DOHH2 (cell line): ENCODE data around the gene XRCC6.

Source experiments
- CTCF ChIP-seq: fragments of 200-600 bp; sonication (generic); IDR thresholded peaks from one replicate; pipeline ENCODE4 v1.5.1; 2014; ENCODE audit warnings: antibody characterized with exemption, mild to moderate bottlenecking, low read depth, low read length; ENCODE audit not compliant: poor library complexity, severe bottlenecking
- EZH2phosphoT487 ChIP-seq: fragments of 200-600 bp; sonication (generic); IDR thresholded peaks from 2 replicates; pipeline ENCODE4 v1.6.1; 2017; ENCODE audit warnings: borderline replicate concordance, mild to moderate bottlenecking, antibody characterized with exemption, low read length, moderate library complexity, mixed read lengths

DNA sequence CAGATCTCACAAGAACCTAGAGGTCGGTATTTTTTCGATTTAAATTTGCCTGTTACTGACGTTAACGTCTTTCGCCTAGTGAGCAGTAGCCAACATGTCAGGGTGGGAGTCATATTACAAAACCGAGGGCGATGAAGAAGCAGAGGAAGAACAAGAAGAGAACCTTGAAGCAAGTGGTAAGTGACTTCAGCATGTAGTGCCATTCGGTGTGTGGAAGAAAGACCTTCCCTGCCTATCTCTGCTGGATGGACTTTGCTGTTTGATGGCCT lies 750 bp downstream of the XRCC6 start:
- TF ChIP-seq CTCF, result no peak
- no peak for TF ChIP-seq EZH2phosphoT487
